HG02870 (cell line): Measurements from ENCODE around the gene TEX2.
A peak's percentile ranks its signal among the peaks of the same experiment; 100 is the strongest.

Experiments used
- ATAC-seq: cut with Tn5 transposase; IDR thresholded peaks from one replicate; pipeline ENCODE4 v1.9.1; 2021; ENCODE audit warnings: mild to moderate bottlenecking, moderate library complexity; ENCODE audit not compliant: unreplicated experiment

TEX2 gene

GRCh38 chr17:64263000-64263766 lies at the start of gene TEX2:
TSS of gene TEX2 (minus strand) at chr17:64263260. CDS start at chr17:64214217, 49,043 bp downstream.
- ATAC-seq: peak; percentile 84

GRCh38 chr17:64309710-64310109 lies 46.6 kb upstream of the TEX2 start:
- no peak for ATAC-seq

GRCh38 chr17:64309021-64309420 lies 46.0 kb upstream of the TEX2 start:
- ATAC-seq: no peak

- ATAC-seq: no peak
Measured at GRCh38 chr17:64306850-64307463, 43.9 kb upstream of the TEX2 start.

GRCh38 chr17:64304551-64304950 lies 41.5 kb upstream of the TEX2 start:
- no peak for ATAC-seq

- ATAC-seq: no peak
Measured at GRCh38 chr17:64300699-64300965, 37.6 kb upstream of the TEX2 start.

GRCh38 chr17:64297467-64298088 lies 34.5 kb upstream of the TEX2 start:
- no peak for ATAC-seq

- ATAC-seq: no peak
Measured at GRCh38 chr17:64296246-64296645, 33.2 kb upstream of the TEX2 start.

GRCh38 chr17:64295146-64295545 lies 32.1 kb upstream of the TEX2 start:
- no peak for ATAC-seq

GRCh38 chr17:64291268-64291851 lies 28.3 kb upstream of the TEX2 start:
- no peak for ATAC-seq

- ATAC-seq: no peak
Measured at GRCh38 chr17:64289741-64290141, 26.7 kb upstream of the TEX2 start.

- no peak for ATAC-seq
Measured at GRCh38 chr17:64282753-64283080, 19.7 kb upstream of the TEX2 start.

GRCh38 chr17:64281962-64282752 lies 19.1 kb upstream of the TEX2 start:
- no peak for ATAC-seq

- ATAC-seq: no peak
Measured at GRCh38 chr17:64278614-64279013, 15.6 kb upstream of the TEX2 start.

- ATAC-seq: no peak
Measured at GRCh38 chr17:64277831-64278562, 14.9 kb upstream of the TEX2 start.

GRCh38 chr17:64276961-64277505 lies 14.0 kb upstream of the TEX2 start:
- ATAC-seq: no peak

- no peak for ATAC-seq
Measured at GRCh38 chr17:64275016-64275415, 12.0 kb upstream of the TEX2 start.

GRCh38 chr17:64273006-64273405 lies 9.9 kb upstream of the TEX2 start:
- no peak for ATAC-seq

- ATAC-seq: no peak
Measured at GRCh38 chr17:64270885-64271284, 7.8 kb upstream of the TEX2 start.
